A673 (cell line): Measurements from ENCODE around the gene FOXN1. TPM values are rescaled to one million over a fixed set of nuclear protein-coding genes. Genes with fewer than 3 reads are reported as not detected.

ENCODE experiments used
- BruUV-seq: library from RNA; stranded (reverse); fragments of 400-500 nt; replicated peaks from 2 replicates; lab custom pipeline; 2021; lab: Mats Ljungman, UMichigan
- CTCF ChIA-PET: fragments of 300-600 bp; sonication (Branson Sonifier 250); formaldehyde crosslinking; loops from one replicate; lab custom pipeline; 2022; ENCODE audit warnings: antibody characterized with exemption; lab: Charles Lee
- POLR2A ChIA-PET: fragments of 300-600 bp; sonication (Branson Sonifier 250); formaldehyde crosslinking; loops from one replicate; lab custom pipeline; 2022; ENCODE audit warnings: antibody characterized with exemption; ENCODE audit not compliant: low non-redundant PET; lab: Charles Lee
- DNase-seq: peaks from one replicate; pipeline ENCODE4 v3.0.0-alpha.2; 2015; ENCODE audit warnings: low spot score
- H3K27ac ChIP-seq: fragments of 200-600 bp; sonication (generic); 2 replicates; pipeline ENCODE4 v1.5.1; 2016; ENCODE audit warnings: mixed run types, low read depth, mild to moderate bottlenecking, mixed read lengths, antibody characterized with exemption, low read length; ENCODE audit not compliant: poor library complexity, severe bottlenecking
- H3K27me3 ChIP-seq: fragments of 200-600 bp; sonication (generic); replicated peaks from 2 replicates; pipeline ENCODE4 v1.6.1; 2017; ENCODE audit warnings: mixed run types, low read depth, mild to moderate bottlenecking, mixed read lengths, antibody characterized with exemption, low read length; ENCODE audit not compliant: insufficient read depth, poor library complexity
- H3K36me3 ChIP-seq: fragments of 200-600 bp; sonication (generic); 2 replicates; pipeline ENCODE4 v1.6.1; 2016; ENCODE audit warnings: mixed run types, mild to moderate bottlenecking, mixed read lengths, antibody characterized with exemption, low read length; ENCODE audit not compliant: insufficient read depth, poor library complexity, severe bottlenecking
- H3K4me1 ChIP-seq: fragments of 200-600 bp; sonication (generic); 2 replicates; pipeline ENCODE4 v1.6.1; 2017; ENCODE audit warnings: mixed run types, mild to moderate bottlenecking, mixed read lengths, antibody characterized with exemption, low read length; ENCODE audit not compliant: insufficient read depth, poor library complexity, severe bottlenecking
- H3K4me3 ChIP-seq: fragments of 200-600 bp; sonication (generic); 2 replicates; pipeline ENCODE4 v1.5.1; 2016; ENCODE audit warnings: low read depth, mixed run types, mild to moderate bottlenecking, mixed read lengths, low read length; ENCODE audit not compliant: poor library complexity, severe bottlenecking
- H3K9me3 ChIP-seq: fragments of 200-600 bp; sonication (generic); 2 replicates; pipeline ENCODE4 v1.6.1; 2016; ENCODE audit warnings: mixed run types, low read depth, mild to moderate bottlenecking, mixed read lengths, antibody characterized with exemption, low read length; ENCODE audit not compliant: poor library complexity, severe bottlenecking
- EZH2 ChIP-seq: fragments of 200-600 bp; sonication (generic); IDR thresholded peaks from 2 replicates; pipeline ENCODE4 v1.6.1; 2017; ENCODE audit warnings: borderline replicate concordance, low read depth, mild to moderate bottlenecking, mixed read lengths, antibody characterized with exemption, low read length; ENCODE audit not compliant: poor library complexity, severe bottlenecking
- intact Hi-C: fragments of 100-400 bp; cut with micrococcal nuclease; formaldehyde crosslinking; loops from one replicate; pipeline ENCODE4 v1.10.0; 2022; ENCODE audit not compliant: unreplicated experiment
- total RNA-seq: library from RNA; stranded (reverse); gene quantifications from 2 replicates; pipeline ENCODE4 v1.2.3, GENCODE V29; 2021
- TF ChIP-seq, protein P1 (sequence below): fragments of 300-800, 200-600 bp; sonication (generic); conservative IDR thresholded peaks from 2 replicates; pipeline ENCODE4 v1.5.1; 2017; ENCODE audit warnings: low read depth, mild to moderate bottlenecking, antibody characterized with exemption, low read length, moderate library complexity, mixed read lengths

The FOXN1 gene
- total RNA-seq, 1 experiment from 2014 or later, result not detected

DNA sequence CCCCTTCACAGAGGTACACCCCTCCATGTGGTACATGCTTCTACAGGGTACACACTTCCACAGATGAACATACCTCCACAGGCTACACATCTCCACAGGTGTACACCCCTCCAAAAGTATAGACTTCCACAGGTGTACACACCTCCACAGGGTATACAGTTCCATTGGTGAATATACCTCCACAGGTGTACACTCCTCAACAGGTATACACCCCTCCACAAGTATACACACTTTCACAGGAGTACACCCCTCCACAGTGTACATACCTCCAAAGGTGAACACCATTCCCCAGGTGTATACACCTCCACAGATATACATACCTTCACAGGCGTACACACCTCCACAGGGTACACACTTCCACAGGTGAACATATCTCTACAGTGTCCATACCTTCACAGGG lies 9.4 kb downstream of the FOXN1 start:
- ChIA-PET CTCF (no interaction called here), POLR2A (no interaction called here)
- no peaks in the 10 kb centered on the region for H3K36me3 ChIP-seq
- BruUV-seq, result no TSS peak
- TF ChIP-seq EZH2, result no peak
- TF ChIP-seq, protein P1, sequence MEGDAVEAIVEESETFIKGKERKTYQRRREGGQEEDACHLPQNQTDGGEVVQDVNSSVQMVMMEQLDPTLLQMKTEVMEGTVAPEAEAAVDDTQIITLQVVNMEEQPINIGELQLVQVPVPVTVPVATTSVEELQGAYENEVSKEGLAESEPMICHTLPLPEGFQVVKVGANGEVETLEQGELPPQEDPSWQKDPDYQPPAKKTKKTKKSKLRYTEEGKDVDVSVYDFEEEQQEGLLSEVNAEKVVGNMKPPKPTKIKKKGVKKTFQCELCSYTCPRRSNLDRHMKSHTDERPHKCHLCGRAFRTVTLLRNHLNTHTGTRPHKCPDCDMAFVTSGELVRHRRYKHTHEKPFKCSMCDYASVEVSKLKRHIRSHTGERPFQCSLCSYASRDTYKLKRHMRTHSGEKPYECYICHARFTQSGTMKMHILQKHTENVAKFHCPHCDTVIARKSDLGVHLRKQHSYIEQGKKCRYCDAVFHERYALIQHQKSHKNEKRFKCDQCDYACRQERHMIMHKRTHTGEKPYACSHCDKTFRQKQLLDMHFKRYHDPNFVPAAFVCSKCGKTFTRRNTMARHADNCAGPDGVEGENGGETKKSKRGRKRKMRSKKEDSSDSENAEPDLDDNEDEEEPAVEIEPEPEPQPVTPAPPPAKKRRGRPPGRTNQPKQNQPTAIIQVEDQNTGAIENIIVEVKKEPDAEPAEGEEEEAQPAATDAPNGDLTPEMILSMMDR, result no peak
- no peak overlapping the region for H3K4me3 ChIP-seq
- peaks cover 34% of the 10 kb centered on the region for H3K27me3 ChIP-seq
- intact Hi-C loops, result no loop called here
- H3K27ac ChIP-seq, result no peak overlapping the region
- no peaks in the 10 kb centered on the region for H3K9me3 ChIP-seq
- no peak for DNase-seq
- no peaks in the 10 kb centered on the region for H3K4me1 ChIP-seq

DNA sequence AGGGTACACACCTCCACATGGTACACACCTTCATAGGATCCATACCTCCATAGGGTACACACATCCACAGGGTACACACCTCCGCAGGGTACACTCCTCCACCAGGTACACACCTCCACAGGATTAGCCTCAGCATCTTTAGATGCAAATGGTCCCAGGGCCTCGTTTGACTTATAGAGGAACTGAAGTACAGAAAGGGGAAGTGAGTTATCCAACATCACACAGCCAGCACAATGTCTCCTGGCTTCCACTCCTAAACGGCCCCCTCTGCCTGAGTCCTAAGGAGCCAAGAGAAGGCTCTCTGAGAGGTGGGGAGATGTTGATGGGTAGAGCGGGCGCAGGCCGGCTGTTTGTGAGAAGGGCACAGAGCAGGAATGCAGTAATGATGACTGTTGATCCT lies 12.0 kb downstream of the FOXN1 start:
- Histone ChIP-seq H3K27me3 (peaks cover 15% of the 10 kb centered on the region), H3K4me3 (no peak overlapping the region), H3K36me3 (no peaks in the 10 kb centered on the region), H3K4me1 (no peaks in the 10 kb centered on the region), H3K9me3 (no peaks in the 10 kb centered on the region), H3K27ac (no peak overlapping the region)
- intact Hi-C loops, result no loop called here
- POLR2A ChIA-PET, result no interaction called here
- BruUV-seq, result no TSS peak
- DNase-seq, result no peak
- TF ChIP-seq EZH2, result no peak
- TF ChIP-seq, protein P1, result no peak
- CTCF ChIA-PET, result no interaction called here

DNA sequence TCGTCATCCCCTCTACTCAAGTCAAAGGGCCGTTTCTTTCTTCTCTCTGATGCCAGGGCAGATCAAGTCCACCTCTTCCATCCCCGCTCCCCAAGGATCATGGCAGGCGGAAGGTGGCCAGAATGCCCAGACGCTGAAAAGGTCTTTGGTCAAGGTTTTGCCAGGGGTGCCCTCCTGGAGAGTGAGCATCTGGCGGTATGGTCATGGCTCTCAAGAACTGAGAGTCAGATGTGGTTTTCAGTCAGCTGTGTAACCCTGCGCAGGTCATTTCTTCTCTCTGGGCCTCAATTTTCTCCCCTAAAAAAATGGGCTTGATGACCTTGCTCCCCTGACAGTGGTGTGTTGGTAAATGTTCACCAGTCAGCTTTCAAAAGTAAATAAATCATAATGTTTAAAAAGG lies 12.4 kb downstream of the FOXN1 start:
- H3K27ac ChIP-seq, result no peak overlapping the region
- intact Hi-C loops, result no loop called here

More for the DNA sequence above, 12.4 kb downstream of the FOXN1 start:
- Histone ChIP-seq H3K4me1 (no peaks in the 10 kb centered on the region), H3K36me3 (no peaks in the 10 kb centered on the region), H3K9me3 (no peaks in the 10 kb centered on the region), H3K27me3 (peaks cover 11% of the 10 kb centered on the region), H3K4me3 (no peak overlapping the region)
- TF ChIP-seq, protein P1, result no peak
- no peak for TF ChIP-seq EZH2
- ChIA-PET POLR2A (no interaction called here), CTCF (no interaction called here)
- DNase-seq, result no peak
- BruUV-seq, result no TSS peak
